H1 (cell line): ENCODE data around the gene BMERB1. TPM values are rescaled to one million over a fixed set of nuclear protein-coding genes. Genes with fewer than 3 reads are reported as not detected.
"Not testable (repeated sequence)": the region's sequence is repeated elsewhere in the genome, so short reads cannot be mapped to it uniquely, and the experiment has no call there.

Experiments
- CTCF ChIA-PET: fragments of 300-600 bp; sonication (Branson Sonifier 250); formaldehyde crosslinking; loops from one replicate; lab custom pipeline; 2021; ENCODE audit not compliant: partially characterized antibody; lab: Charles Lee
- POLR2A ChIA-PET: fragments of 300-600 bp; sonication (Branson Sonifier 250); formaldehyde crosslinking; loops from one replicate; lab custom pipeline; 2021; ENCODE audit warnings: inconsistent platforms; ENCODE audit not compliant: partially characterized antibody; lab: Charles Lee
- DNase-seq, 2 experiments: peaks; one replicate each; pipeline versions ENCODE4 v3.0.0 to v3.0.0-alpha.2; 2010 to 2022; ENCODE audit warnings: low spot score in 2 of 2, low read depth in 1 of 2, mixed read lengths in 1 of 2
- FAIRE-seq: peaks from 2 replicates; lab custom pipeline; 2011; peaks lifted over from hg19 to GRCh38; lab: Jason Lieb, UNC
- H2AFZ ChIP-seq: 2 replicates; pipeline ENCODE4 v1.8.1; 2012; ENCODE audit warnings: low read length, inconsistent platforms
- H2AK5ac ChIP-seq: 2 replicates; pipeline ENCODE4 v1.6.1; 2013; ENCODE audit warnings: low read depth, low read length
- H2BK120ac ChIP-seq: replicated peaks from 2 replicates; pipeline ENCODE3; 2013; ENCODE audit warnings: low read depth, low read length, inconsistent platforms
- H2BK12ac ChIP-seq: 2 replicates; pipeline ENCODE4 v1.6.1; 2013; ENCODE audit warnings: low read depth, low read length
- H2BK15ac ChIP-seq: 2 replicates; pipeline ENCODE4 v1.6.1; 2013; ENCODE audit warnings: low read length
- H2BK20ac ChIP-seq: 2 replicates; pipeline ENCODE4 v1.6.1; 2013; ENCODE audit warnings: low read length
- H2BK5ac ChIP-seq: 2 replicates; pipeline ENCODE4 v1.6.1; 2013; ENCODE audit warnings: low read depth, low read length
- H3K14ac ChIP-seq: 2 replicates; pipeline ENCODE4 v1.6.1; 2013; ENCODE audit warnings: inconsistent platforms; ENCODE audit not compliant: insufficient read length
- H3K18ac ChIP-seq: 2 replicates; pipeline ENCODE4 v1.6.1; 2013; ENCODE audit warnings: low read length; ENCODE audit errors: extremely low read depth
- H3K23ac ChIP-seq: 2 replicates; pipeline ENCODE4 v1.6.1; 2013; ENCODE audit warnings: inconsistent platforms; ENCODE audit not compliant: insufficient read length
- H3K23me2 ChIP-seq: 2 replicates; pipeline ENCODE4 v1.6.1; 2013; ENCODE audit warnings: low read depth, low read length
- H3K27ac ChIP-seq: 2 replicates; pipeline ENCODE4 v1.6.1; 2011; ENCODE audit warnings: low read depth, low read length, inconsistent platforms
- H3K27me3 ChIP-seq, 4 experiments: replicated peaks in 1 of 4; 1 replicate in 1 of 4; 2 replicates in 3 of 4; pipeline versions ENCODE4 v1.6.1 to v1.8.1; 2011 to 2013; ENCODE audit warnings: low read length in 3 of 4, mild to moderate bottlenecking in 3 of 4, inconsistent platforms in 2 of 4, mixed read lengths in 2 of 4, moderate library complexity in 1 of 4; ENCODE audit not compliant: control insufficient read depth in 3 of 4, insufficient read depth in 3 of 4; ENCODE audit errors: extremely low read depth in 1 of 4
- H3K36me3 ChIP-seq, 4 experiments: 2 replicates each; pipeline versions ENCODE4 v1.6.1 to v1.8.1; 2011 to 2013; ENCODE audit warnings: mild to moderate bottlenecking in 4 of 4, low read length in 3 of 4, moderate library complexity in 2 of 4, control low read depth in 1 of 4, inconsistent platforms in 1 of 4; ENCODE audit not compliant: insufficient read depth in 4 of 4, control insufficient read depth in 2 of 4
- H3K4ac ChIP-seq: replicated peaks from 2 replicates; pipeline ENCODE3; 2013; ENCODE audit warnings: low read length, low read depth, mixed read lengths, inconsistent platforms; ENCODE audit not compliant: insufficient read length
- H3K4me1 ChIP-seq, 4 experiments: replicated peaks in 1 of 4; 1 replicate in 1 of 4; 2 replicates in 3 of 4; pipeline versions ENCODE4 v1.6.1 to v1.8.1; 2011 to 2013; ENCODE audit warnings: low read length in 3 of 4, inconsistent platforms in 2 of 4, mixed read lengths in 1 of 4; ENCODE audit not compliant: insufficient read depth in 4 of 4, control insufficient read depth in 3 of 4
- H3K4me2 ChIP-seq, 2 experiments: 2 replicates each; pipeline versions ENCODE4 v1.6.1 to v1.8.1; 2011 to 2013; ENCODE audit warnings: low read depth in 2 of 2, low read length in 2 of 2, control low read depth in 1 of 2, inconsistent platforms in 1 of 2, mild to moderate bottlenecking in 1 of 2; ENCODE audit not compliant: insufficient read depth in 1 of 2
- H3K4me3 ChIP-seq, 4 experiments: fragments of 200-600, 300-600 bp in 1 of 4; sonication (generic), shearing (Covaris generic), sonication (Bioruptor Twin) in 1 of 4; 2 replicates each; pipeline versions ENCODE4 v1.5.1 to v1.8.1; 2011 to 2016; ENCODE audit warnings: low read length in 4 of 4, low read depth in 3 of 4, control low read depth in 2 of 4, inconsistent platforms in 2 of 4, mild to moderate bottlenecking in 2 of 4, mixed read lengths in 1 of 4, moderate library complexity in 1 of 4; ENCODE audit not compliant: insufficient read depth in 2 of 4; ENCODE audit errors: extremely low read depth in 1 of 4
- H3K56ac ChIP-seq: replicated peaks from 2 replicates; pipeline ENCODE3; 2013; ENCODE audit warnings: low read depth, mild to moderate bottlenecking, mixed read lengths, low read length, inconsistent platforms; ENCODE audit not compliant: insufficient read length
- H3K79me1 ChIP-seq: 2 replicates; pipeline ENCODE4 v1.6.1; 2013; ENCODE audit warnings: low read depth, low read length, control low read depth
- H3K79me2 ChIP-seq, 2 experiments: 2 replicates each; pipeline versions ENCODE4 v1.6.1 to v1.8.1; 2012 to 2013; ENCODE audit warnings: low read length in 2 of 2, mild to moderate bottlenecking in 2 of 2, inconsistent platforms in 1 of 2; ENCODE audit not compliant: insufficient read depth in 2 of 2, control insufficient read depth in 1 of 2
- H3K9ac ChIP-seq, 4 experiments: replicated peaks in 1 of 4; 1 replicate in 1 of 4; 2 replicates in 3 of 4; pipeline versions ENCODE4 v1.6.1 to v1.8.1; 2011 to 2013; ENCODE audit warnings: low read depth in 3 of 4, low read length in 3 of 4, control low read depth in 2 of 4, mild to moderate bottlenecking in 2 of 4, moderate library complexity in 2 of 4, inconsistent platforms in 1 of 4; ENCODE audit errors: extremely low read depth in 1 of 4
- H3K9me3 ChIP-seq, 2 experiments: 2 replicates each; pipeline versions ENCODE4 v1.6.1 to v1.8.1; 2012 to 2013; ENCODE audit warnings: mild to moderate bottlenecking in 2 of 2, moderate library complexity in 2 of 2, control low read depth in 1 of 2, inconsistent platforms in 1 of 2, low read depth in 1 of 2, low read length in 1 of 2, mixed read lengths in 1 of 2; ENCODE audit not compliant: insufficient read depth in 2 of 2
- H4K20me1 ChIP-seq, 2 experiments: replicated peaks in 1 of 2; 2 replicates each; pipeline versions ENCODE3 to v1.8.1; 2011 to 2013; ENCODE audit warnings: inconsistent platforms in 2 of 2, low read length in 2 of 2, mild to moderate bottlenecking in 1 of 2; ENCODE audit not compliant: insufficient read depth in 2 of 2, control insufficient read depth in 1 of 2
- H4K5ac ChIP-seq: 2 replicates; pipeline ENCODE4 v1.6.1; 2013; ENCODE audit warnings: low read length, low read depth, mixed read lengths, inconsistent platforms; ENCODE audit not compliant: insufficient read length
- H4K8ac ChIP-seq: 2 replicates; pipeline ENCODE4 v1.8.0; 2013; ENCODE audit warnings: mild to moderate bottlenecking, moderate library complexity, low read length, inconsistent platforms; ENCODE audit not compliant: insufficient read depth; ENCODE audit errors: extremely low read depth
- H4K91ac ChIP-seq: replicated peaks from 2 replicates; pipeline ENCODE3; 2013; ENCODE audit warnings: low read length, mixed read lengths, inconsistent platforms; ENCODE audit not compliant: insufficient read length
- WGBS, 2 experiments: shearing (Covaris generic) in 1 of 2; methylation state at CpG; one replicate each; pipeline versions ENCODE4 v1.1.6 to v1.1.7; 2013 to 2015; ENCODE audit warnings: low lambda C conversion rate in 2 of 2, mixed read lengths in 2 of 2, inconsistent platforms in 1 of 2, low coverage in 1 of 2, missing lambda C conversion rate in 1 of 2; ENCODE audit not compliant: insufficient replicate concordance in 2 of 2, insufficient coverage in 1 of 2, insufficient read length in 1 of 2; ENCODE audit errors: extremely low coverage in 1 of 2, missing lambda C conversion rate in 1 of 2; 5-methylcytosine and 5-hydroxymethylcytosine counted together
- polyA plus RNA-seq, 7 experiments: library from polyadenylated mRNA; depleted of rRNA in 3 of 7; stranded (reverse) in 5 of 7; unstranded in 2 of 7; fragments of >200 nt in 5 of 7; fragments of 200-250 nt in 2 of 7; gene quantifications; 1 replicate in 5 of 7; 2 replicates in 1 of 7; 4 replicates in 1 of 7; pipeline versions ENCODE4 v1.2.1 to v1.2.3, GENCODE V29; 2011 to 2013; ENCODE audit warnings: missing spikeins in 2 of 7, mixed read lengths in 2 of 7
- total RNA-seq: library from RNA; stranded (reverse); fragmentation: NEBNext Ultra II Directional; extraction: Animal tissue kit (Norgen Biotek cat#: 25700); gene quantifications from 2 replicates; pipeline ENCODE4 v1.2.1, GENCODE V29; 2021

Gene BMERB1
- total and polyA plus RNA-seq, 2 of the 8 experiments (the other 6 are each of a cell fraction or from before 2014, with no cell fraction given), result 23.5 to 27.1 TPM

GRCh38 chr16:15404091-15404490 lies 30.3 kb upstream of the BMERB1 start:
- H3K23ac ChIP-seq, H4K91ac ChIP-seq, H3K79me2 ChIP-seq, H3K36me3 ChIP-seq, H2BK15ac ChIP-seq, H3K4me2 ChIP-seq, H3K27ac ChIP-seq, H2BK5ac ChIP-seq, H3K56ac ChIP-seq, H2BK12ac ChIP-seq, H4K8ac ChIP-seq, H2AK5ac ChIP-seq, H3K23me2 ChIP-seq, FAIRE-seq, H3K4me3 ChIP-seq, H3K18ac ChIP-seq, H3K79me1 ChIP-seq, DNase-seq, H3K9ac ChIP-seq, H2AFZ ChIP-seq, H3K14ac ChIP-seq, H3K4ac ChIP-seq, H2BK120ac ChIP-seq, H3K9me3 ChIP-seq, H4K20me1 ChIP-seq, H3K27me3 ChIP-seq, H2BK20ac ChIP-seq: not testable (repeated sequence)
- H3K4me1 ChIP-seq, result peaks cover 0 to 11% (median 0%) of the 10 kb centered on the region in 4 experiments; a peak in 1 of 7 replicates
- H4K5ac ChIP-seq, result peak overlapping the region; percentile 68
- 89% methylated on average over 3 of the region's 3 CpGs; no CpG with 5 or more reads in 1 of the 2 experiments for WGBS, 2 experiments
- POLR2A ChIA-PET, result interaction anchor here (1.4 kb wide), 1 partner anchor 9 kb away, joined by 3 read pairs; no protein-coding TSS in a partner anchor
- CTCF ChIA-PET, result interaction anchor here (0.6 to 1.6 kb wide), 2 partner anchors 53 to 144 kb away, joined by 3 read pairs; no protein-coding TSS in a partner anchor
